Measurements from ENCODE around the gene CDH4.

The CDH4 gene

DNA sequence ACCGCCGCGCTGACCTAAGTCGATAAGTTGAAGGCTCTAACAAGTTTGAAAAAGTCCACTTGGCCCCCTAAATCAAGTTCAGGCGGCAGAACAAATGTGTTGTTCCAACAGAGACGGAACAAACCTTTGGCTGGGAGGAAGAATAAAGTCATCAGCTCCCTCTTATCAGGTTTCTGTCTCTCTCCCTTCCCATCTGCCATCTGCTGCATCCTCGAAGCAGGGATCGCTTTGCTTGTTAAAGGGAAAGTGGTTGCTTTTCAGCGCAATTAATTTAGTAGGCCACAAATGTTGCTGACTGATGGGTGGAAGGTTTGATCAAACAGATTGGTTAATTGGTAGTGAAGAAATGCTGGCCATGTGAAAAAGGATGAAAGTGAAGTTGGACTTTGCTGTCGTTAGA lies 64.3 kb downstream of the CDH4 start:
- TF ChIP-seq, protein P1, sequence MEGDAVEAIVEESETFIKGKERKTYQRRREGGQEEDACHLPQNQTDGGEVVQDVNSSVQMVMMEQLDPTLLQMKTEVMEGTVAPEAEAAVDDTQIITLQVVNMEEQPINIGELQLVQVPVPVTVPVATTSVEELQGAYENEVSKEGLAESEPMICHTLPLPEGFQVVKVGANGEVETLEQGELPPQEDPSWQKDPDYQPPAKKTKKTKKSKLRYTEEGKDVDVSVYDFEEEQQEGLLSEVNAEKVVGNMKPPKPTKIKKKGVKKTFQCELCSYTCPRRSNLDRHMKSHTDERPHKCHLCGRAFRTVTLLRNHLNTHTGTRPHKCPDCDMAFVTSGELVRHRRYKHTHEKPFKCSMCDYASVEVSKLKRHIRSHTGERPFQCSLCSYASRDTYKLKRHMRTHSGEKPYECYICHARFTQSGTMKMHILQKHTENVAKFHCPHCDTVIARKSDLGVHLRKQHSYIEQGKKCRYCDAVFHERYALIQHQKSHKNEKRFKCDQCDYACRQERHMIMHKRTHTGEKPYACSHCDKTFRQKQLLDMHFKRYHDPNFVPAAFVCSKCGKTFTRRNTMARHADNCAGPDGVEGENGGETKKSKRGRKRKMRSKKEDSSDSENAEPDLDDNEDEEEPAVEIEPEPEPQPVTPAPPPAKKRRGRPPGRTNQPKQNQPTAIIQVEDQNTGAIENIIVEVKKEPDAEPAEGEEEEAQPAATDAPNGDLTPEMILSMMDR (IDR thresholded peaks at IDR 0.05; ENCODE audit: insufficient read depth, low read length, missing control alignments) = no peak
- CTCF ChIA-PET = no interaction called here
- no peak overlapping the region for H3K4me3 ChIP-seq (ENCODE audit: low read depth, low read length)
- no peak for DNase-seq (ENCODE audit: low read depth, low spot score)
- POLR2A ChIA-PET = no interaction called here

DNA sequence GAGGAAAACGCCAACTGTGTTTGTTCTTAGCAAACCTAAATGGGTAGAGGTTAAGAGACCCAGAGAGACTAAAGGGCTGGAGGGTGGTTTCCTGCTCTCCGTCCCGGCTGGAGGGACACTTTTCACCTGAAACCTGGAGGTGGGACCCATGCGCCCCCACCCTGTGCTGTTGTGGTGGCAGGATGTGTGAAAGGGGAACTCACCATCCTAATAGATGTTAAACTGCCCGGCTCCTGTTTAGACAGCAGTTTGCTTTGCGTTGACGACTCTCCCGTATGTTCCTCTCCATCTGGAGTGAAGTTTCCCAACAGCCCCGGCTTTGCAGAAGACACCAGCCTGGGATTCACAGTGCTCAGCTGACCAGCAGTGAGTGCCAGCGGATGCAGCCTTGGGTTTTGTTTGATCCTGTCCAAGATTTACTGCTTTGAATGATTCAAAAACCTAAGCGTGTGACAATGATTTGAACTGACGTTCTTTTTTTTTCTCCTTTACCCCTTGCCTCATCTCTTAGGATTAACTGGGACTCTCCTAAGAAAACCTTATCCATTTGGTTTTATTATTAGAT lies 66.0 kb downstream of the CDH4 start:
- no peak for DNase-seq (ENCODE audit: low read depth, low spot score)

DNA sequence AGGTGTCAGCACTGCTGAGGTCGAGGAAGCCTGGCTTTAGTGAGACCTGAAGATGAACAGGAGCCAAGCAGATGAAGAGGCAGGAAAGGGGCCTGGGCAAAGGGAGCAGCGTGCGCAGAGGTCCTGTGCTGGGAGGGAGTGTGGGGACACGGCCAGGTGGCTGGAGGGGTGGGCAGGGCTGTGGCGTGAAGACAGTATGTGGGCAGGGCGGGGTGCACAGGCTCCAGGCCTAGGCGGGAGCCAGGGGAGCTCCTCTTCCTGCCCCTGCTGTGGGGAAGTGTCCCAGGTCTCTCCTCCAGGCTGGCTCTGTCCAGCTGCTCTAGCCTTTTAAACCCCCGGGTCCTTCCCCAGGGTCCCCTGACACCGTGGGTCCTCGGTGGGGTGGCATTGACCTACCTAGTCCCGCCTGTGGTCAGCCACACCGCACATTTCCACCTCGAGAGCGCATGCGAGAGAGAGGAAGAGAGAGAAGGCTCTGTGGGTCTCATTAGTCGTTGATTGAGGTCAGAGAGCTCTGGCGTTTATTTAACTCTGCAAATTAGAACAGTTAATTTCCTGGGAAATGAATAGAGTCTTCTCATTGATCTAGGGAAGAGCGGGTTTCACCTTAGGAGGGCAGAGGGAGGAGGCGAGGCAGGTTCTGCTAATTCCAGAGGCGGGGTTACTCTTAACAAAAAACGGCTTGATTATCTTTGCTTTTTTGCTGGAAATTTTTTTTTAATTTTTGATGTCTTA lies 68.8 kb downstream of the CDH4 start:
- DNase-seq (ENCODE audit: low read depth, low spot score) = no peak
- POLR2A ChIA-PET = interaction anchor here (0.5 kb wide), 1 partner anchor 535 kb away, joined by 3 read pairs; no protein-coding TSS in a partner anchor
- no peak overlapping the region for H3K4me3 ChIP-seq (ENCODE audit: low read depth, low read length)
- CTCF ChIA-PET = interaction anchor here (0.9 kb wide), 1 partner anchor 58 kb away, joined by 3 read pairs; no protein-coding TSS in a partner anchor
- TF ChIP-seq, protein P1 (IDR thresholded peaks at IDR 0.05; ENCODE audit: insufficient read depth, low read length, missing control alignments) = no peak

More for the DNA sequence above, 66.0 kb downstream of the CDH4 start:
- CTCF ChIA-PET = no interaction called here
- H3K4me3 ChIP-seq (ENCODE audit: low read depth, low read length) = no peak overlapping the region
- TF ChIP-seq, protein P1 (IDR thresholded peaks at IDR 0.05; ENCODE audit: insufficient read depth, low read length, missing control alignments) = no peak
- POLR2A ChIA-PET = no interaction called here

DNA sequence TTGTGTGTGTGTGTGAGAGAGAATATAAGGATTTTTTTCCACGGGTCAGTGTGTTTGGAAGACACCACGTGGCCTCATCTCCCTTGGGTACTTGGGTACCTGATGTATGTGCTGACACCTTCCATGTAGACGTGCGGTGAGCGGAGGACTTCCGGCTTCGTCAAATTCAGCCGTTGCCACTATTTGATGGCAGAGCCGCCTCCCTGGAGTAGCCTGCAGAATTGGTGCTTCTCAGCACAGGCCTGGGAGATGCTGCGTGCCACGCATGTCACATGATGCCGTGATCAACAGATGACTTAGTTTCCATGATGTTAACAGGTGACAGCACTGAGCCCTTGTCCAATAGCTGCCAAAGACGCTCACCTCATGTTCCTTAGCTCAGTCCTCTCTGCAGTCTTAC lies 69.4 kb downstream of the CDH4 start:
- TF ChIP-seq, protein P1 (IDR thresholded peaks at IDR 0.05; ENCODE audit: insufficient read depth, low read length, missing control alignments) = no peak
- ChIA-PET POLR2A (interaction anchor here (0.5 kb wide), 1 partner anchor 535 kb away, joined by 3 read pairs; no protein-coding TSS in a partner anchor), CTCF (no interaction called here)
- no peak overlapping the region for H3K4me3 ChIP-seq (ENCODE audit: low read depth, low read length)
- DNase-seq (ENCODE audit: low read depth, low spot score) = no peak

DNA sequence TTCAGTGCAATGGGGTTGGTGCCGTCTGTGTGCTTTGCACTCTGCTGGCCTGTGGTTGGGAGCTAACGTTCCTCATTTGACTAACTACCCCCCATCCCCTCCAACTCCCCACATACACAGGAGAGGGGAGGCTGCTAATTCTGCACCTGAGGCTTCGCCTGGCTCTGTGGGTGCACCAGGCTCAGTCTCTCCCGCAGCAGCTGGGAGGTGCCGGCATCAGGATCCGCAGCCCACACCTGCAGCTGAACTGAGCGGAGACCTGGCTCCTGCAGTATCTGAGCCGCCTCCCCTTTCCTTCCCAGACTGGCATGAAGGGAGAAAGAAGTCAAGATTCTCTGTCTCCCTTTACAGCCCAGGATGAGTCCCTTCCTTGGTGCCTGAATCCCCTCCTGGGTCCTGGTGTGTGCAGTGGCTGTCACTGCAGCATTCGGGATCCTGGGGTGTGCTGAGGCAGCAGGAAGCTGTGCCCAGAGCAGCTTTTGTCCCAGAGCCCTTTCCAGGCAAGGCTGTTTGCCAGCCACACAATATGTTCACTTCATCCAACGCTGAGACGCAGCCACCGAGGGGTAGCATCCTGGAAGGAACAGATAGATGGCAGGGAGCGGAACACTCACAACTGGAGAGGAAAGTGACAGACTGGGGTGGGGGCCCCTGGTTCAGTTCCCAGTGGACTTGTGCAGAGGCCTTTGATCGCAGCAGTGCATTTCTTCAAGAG lies 70.2 kb downstream of the CDH4 start:
- DNase-seq (ENCODE audit: low read depth, low spot score) = no peak
- TF ChIP-seq, protein P1 (IDR thresholded peaks at IDR 0.05; ENCODE audit: insufficient read depth, low read length, missing control alignments) = no peak
- ChIA-PET CTCF (no interaction called here), POLR2A (no interaction called here)
- H3K4me3 ChIP-seq (ENCODE audit: low read depth, low read length) = no peak overlapping the region

DNA sequence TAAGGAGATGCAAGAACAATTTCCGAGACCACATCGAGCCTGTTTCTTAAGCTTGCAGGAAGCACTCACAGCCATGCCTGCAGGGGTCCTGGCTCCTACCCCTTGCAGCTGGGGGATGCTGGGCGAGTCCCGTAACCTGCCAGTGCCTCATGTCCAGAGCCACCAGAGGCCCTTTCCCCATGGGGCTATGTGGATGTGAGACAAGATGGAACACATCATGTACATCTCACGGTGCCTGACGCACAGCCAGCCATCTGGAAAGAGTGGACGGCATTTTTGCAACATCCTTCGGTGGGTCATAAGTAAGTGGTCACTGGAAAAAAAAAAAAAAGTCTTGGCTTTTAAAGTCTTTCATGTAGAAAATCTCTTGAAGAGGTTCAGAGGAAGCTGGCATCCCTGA lies 72.8 kb downstream of the CDH4 start:
- ChIA-PET CTCF (no interaction called here), POLR2A (no interaction called here)
- DNase-seq (ENCODE audit: low read depth, low spot score) = no peak
- H3K4me3 ChIP-seq (ENCODE audit: low read depth, low read length) = no peak overlapping the region
- TF ChIP-seq, protein P1 (IDR thresholded peaks at IDR 0.05; ENCODE audit: insufficient read depth, low read length, missing control alignments) = no peak

Measured in AG04449 (cell line).